ENCODE measurements around the gene PCSK6. TPM values are rescaled to one million over a fixed set of nuclear protein-coding genes. Genes with fewer than 3 reads are reported as not detected.

Gene PCSK6
- total and polyA plus RNA-seq, 2 of the 8 experiments (the other 6 are each of a cell fraction or from before 2014, with no cell fraction given): 1.9 to 4.0 TPM

DNA sequence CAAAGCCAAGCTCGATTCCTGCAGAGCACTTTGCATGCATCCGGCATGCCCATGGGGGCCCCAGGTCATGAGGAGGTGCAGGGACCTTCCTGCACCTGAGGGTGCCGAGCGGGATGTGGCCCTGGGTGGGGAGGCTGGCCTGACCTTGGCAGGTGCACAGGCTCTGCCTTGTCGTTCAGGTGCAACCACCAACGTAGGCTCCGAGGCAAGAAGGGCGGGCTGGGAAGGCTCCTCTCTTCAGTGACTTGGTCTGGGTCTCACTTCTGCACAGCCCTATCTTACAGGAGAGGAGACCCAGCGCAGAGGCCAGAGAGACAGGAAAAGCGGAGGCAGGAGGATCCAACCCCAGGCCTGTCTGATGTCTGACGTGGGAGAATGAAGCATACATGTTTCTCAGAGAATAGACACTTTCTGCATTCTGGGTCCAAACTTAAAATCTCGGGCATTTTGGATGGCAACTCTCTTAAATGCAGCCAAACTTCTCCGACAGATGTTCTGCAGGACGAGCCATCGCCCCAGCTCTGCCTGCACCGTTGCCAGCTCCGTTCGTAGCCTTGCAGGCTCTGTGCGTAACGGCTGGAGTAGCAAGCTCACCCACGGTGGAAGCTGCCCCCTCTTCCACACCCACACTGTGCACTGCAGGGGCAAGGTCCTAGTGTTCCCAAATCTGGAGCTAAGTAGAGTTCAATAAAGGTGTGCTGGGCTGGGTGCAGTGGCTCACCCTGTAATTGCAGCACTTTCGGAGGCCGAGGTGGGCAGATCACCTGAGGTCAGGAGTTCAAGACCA is 133.6 kb downstream of the PCSK6 start (continued):
- no peak for TF ChIP-seq EGR1 (IDR thresholded peaks at IDR 0.05; ENCODE audit: borderline replicate concordance, low read depth, low read length)
- TF ChIP-seq CHD1 (IDR thresholded peaks at IDR 0.05; ENCODE audit: low read depth, low read length): no peak
- no peak for TF ChIP-seq TBP (IDR thresholded peaks at IDR 0.05; ENCODE audit: low read depth, low read length)

All from H1 (cell line).